CD4-positive, alpha-beta T cell treated with Interleukin-21 for 1 hour (primary cell): Measurements from ENCODE around the gene SLC5A2.
"Not testable (repeated sequence)": the region's sequence is repeated elsewhere in the genome, so short reads cannot be mapped to it uniquely, and the experiment has no call there.

Experiments
- DNase-seq: peaks from one replicate; pipeline ENCODE4 v3.0.0-alpha.2; 2020

Gene SLC5A2

GRCh38 chr16:31501966-31502348 is 19.0 kb downstream of the SLC5A2 start:
- no peak for DNase-seq

DNA sequence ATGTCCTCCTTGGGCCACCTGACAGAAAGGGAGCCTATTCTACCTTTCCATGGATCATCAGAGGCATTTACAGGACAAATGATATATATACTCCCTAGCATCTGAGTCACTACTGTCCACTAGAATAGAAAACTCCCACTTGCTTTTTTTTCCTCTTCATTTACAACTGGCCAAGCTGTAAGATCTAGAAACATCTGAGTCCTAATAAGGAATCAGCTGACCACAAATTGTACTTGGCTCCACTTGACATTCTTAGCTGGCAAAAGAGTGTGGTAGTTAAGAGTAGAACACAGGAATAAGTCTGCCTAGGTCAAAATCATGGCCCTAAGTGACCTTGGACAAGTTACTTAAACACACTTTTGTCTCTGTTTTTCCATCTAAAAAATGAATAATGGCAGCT is 20.1 kb downstream of the SLC5A2 start:
- no peak for DNase-seq

GRCh38 chr16:31503555-31503954 is 20.6 kb downstream of the SLC5A2 start:
- DNase-seq: not testable (repeated sequence)

DNA sequence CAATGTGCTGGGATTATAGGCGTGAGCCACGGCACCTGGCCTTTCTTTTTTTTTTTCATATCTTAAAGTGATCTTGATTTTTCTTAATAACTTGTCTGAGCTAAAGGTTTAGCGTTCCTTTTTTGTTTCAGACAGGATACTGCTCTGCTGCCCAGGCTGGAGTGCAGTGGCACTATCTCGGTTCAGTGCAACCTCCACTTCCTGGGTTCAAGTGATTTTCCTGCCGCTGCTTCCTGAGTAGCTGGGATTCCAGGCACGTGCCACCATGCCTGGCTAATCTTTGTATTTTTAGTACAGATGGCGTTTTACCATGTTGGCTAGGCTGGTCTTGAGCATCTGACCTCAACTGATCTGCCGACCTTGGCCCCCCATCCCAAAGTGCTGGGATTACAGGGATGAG is 21.2 kb downstream of the SLC5A2 start:
- DNase-seq: no peak

GRCh38 chr16:31505483-31505882 is 22.6 kb downstream of the SLC5A2 start:
- DNase-seq: no peak

- DNase-seq: no peak
Observed at GRCh38 chr16:31507617-31507928, 24.6 kb downstream of the SLC5A2 start.

DNA sequence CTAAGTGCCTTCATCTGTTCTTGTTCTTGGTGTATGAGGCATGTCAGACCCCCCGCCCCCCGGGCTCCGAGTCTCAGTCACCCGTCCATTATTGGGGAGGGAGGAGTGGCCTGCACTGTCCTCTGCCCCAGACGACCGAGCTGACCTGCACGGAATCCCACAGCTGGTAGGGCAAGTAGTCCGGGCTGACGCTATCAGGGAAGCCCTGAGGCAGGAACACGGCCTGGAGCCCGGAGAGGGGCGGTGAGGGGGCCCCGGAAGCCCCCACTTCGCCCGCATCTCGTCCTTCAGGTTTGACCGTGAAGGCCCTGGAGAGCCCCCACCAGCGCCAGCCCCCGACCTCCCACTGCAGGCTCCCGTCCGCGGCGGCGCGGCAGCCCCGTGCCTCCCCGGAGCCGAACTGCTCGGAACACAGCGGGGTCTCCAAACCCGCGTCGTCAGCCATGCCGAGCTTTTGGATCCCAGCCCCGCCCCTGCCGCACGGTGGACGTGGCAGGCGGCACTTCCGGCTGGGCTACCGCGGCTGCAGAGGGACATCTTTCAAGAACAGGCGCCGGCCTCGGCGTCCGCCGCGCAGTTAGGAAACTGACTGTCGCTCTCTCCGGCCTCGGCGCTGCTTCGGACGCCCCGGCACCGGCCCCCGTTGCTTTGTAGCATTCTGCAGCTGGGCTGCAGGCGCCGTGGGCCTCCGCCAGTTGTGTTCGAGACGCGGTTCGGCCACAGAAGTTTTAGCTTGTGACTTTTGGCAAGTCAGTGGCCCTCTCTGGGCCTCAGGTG is 25.2 kb downstream of the SLC5A2 start, which contains the start of gene RUSF1:
RUSF1 (minus strand) TSS at position 463 of the 777 bp plus-strand sequence; CDS start at position 445, 18 bp downstream.
- DNase-seq: peak; percentile 83

GRCh38 chr16:31508706-31509195 is 25.8 kb downstream of the SLC5A2 start:
- no peak for DNase-seq

GRCh38 chr16:31513126-31513525 is 30.2 kb downstream of the SLC5A2 start:
- DNase-seq: no peak

- DNase-seq: no peak
Observed at GRCh38 chr16:31513884-31514283, 31.0 kb downstream of the SLC5A2 start.

GRCh38 chr16:31517800-31518402 is 35.0 kb downstream of the SLC5A2 start:
- no peak for DNase-seq

DNA sequence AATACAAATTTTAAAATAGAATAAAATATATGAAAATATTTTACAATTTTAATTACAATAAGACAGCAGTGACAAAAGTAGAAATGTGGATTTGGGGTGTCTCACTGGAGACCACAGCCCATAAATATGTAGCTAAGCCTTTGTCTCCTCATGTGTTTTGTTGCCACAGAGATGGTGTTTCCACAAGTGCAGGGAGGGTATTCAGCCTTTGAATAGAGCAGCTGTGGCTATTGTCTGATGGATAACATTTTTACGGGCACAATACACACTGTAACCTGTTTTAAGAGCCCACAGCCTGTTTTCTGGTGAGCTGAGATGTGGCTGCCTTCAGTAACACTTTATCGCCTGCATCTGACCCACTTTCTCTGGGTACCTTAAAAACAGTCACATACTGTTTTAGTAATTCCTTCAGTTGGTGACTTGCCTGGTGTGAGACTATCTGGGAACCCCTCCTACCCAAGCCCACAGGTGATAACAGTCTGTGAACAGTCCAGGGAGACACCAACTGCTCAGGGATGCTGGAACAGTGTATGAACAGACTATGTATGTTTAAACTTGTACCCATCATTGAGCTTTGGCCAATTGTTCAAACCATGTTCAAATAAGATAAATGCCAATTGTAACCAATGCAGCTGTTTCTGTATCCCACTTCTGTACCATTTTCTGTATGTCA is 37.0 kb downstream of the SLC5A2 start:
- DNase-seq: no peak

DNA sequence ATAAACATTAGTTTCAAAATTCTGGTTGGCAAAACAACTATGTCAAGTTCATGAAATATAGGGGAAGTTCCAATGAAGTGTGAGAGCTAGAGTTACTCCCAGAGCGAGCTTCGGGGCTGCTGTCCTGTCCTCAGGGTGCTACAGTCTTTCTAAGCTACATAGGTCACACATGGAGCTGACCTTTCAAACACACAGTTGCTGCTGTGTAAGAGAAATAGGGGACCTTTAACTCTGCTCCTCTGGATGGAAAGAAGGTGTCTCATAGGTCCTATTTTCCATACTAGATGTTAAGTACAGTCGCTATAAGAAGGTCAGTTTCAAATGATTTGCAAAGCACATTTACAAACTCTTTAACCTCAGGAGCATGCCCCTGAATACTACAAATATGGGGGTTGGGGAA is 38.4 kb downstream of the SLC5A2 start:
- DNase-seq: no peak

- DNase-seq: no peak
Observed at GRCh38 chr16:31522071-31522470, 39.1 kb downstream of the SLC5A2 start.

GRCh38 chr16:31523768-31524167 is 40.8 kb downstream of the SLC5A2 start:
- not testable (repeated sequence) for DNase-seq

DNA sequence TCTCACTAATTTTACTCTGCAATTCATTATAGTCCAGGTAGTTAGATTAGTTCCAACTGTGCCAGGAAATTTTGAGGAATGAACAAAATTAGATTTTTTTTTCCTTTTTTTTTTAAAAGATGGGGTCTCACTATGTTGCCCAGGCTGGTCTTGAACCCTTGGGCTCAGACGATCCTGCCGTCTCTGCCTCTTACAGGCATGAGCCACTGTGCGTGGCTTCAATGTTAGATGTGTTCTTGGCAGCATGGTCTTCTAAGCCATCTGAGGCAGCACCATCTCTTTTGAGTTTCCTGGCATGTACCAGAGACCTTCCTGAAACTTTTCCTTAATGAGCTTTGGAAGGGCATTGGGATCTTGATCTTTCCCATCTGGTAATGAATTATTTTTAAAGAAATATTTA is 42.2 kb downstream of the SLC5A2 start:
- no peak for DNase-seq

- DNase-seq: no peak
Observed at GRCh38 chr16:31527734-31528274, 44.9 kb downstream of the SLC5A2 start, which contains the start of gene AHSP. AHSP (plus strand) TSS chr16:31527900; CDS start chr16:31528140, 240 bp downstream.

GRCh38 chr16:31528523-31529107 is 45.7 kb downstream of the SLC5A2 start:
- no peak for DNase-seq

DNA sequence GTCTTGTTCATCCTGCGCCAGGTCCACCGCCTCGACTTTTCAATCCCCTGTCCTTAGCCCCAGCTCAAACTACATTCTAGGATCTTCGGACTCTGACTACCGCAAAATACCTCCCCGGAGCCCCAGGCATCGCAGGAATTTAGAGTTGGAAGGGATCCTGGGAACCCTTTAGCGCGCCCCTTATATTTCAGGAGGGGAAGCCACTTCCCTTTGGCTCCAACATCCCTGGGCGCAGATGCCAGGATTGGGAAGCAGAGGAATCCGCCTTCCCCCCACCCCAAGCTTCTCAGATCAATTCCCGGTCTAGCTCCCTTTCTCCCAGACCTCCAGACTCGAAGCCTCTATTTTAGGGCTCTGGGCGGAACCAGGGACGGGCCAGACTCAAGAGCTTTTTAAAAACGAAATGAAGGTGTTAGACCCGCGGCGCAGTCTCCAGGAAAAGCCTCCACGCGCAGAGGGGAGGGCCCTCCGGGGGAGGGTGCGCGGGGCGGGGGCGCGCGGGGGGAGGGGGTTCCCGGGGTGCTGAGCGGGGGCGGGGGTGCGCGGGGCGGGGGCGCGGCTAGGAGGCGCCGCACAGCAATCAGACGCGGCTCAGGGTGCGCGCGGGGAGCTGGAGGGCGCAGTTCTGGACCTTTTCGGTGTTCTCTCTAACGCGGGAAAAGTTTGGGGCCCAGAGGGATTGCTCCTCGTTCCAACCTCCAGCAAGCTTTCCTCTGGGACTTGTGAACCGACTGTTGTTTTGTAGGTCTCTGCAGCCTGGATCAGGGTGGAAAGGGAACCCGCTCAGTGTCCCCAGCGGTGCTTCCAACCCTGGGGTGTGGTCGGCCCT is 46.4 kb downstream of the SLC5A2 start:
- no peak for DNase-seq

DNA sequence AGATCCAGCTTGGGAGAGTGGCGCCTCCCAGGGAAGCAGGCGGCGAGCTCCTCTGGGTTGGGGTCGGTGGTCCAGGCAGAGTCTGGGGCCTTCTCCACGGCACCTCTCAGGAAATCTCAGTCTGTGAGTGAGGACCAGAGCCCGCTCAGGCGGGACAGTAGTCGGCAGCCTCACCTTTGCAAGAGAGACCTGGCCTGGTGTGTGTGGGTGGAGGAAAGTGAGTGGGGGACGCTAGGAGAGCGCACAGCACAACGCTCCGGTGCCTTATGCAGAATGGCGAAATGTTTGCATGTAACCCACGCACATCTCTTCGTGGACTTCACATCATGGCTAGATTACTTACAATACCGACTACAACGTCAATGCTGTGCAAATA is 47.0 kb downstream of the SLC5A2 start:
- no peak for DNase-seq

DNA sequence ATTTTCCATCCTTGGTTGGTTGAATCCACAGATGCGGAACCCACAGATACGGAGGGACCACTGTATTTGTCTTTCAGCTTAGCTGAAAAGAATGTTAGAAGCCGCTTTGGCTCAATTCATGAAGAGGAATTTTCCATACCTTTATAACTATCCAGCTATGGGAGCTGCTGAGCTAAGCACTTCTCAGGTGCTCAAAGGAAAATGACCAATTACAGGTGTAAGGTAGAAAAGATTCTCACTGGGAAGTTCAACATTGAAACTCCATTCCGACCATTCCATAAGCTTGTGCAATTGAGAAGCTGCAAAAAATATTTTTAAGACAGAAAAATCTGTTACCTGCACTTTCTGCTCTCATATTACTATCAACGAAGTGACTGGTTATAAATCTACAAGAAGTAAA is 47.5 kb downstream of the SLC5A2 start:
- no peak for DNase-seq

DNA sequence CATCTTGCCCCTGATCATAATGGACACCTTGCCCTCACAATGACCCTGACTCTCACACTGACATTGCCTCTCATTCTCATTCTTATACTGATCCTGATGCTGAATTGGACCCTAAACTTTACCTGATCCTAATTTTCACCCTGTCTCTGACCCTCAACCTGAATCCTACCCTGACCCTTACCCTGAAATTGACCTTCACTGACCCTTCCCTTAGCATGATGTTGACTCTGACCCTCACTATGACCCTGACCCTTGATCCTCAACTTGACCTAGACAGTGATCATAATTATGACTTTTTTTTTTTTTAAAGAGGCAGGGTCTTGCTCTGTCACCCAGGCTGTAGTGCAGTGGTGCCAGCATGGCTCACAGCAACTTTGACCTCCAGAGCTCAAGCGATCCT is 48.2 kb downstream of the SLC5A2 start:
- DNase-seq: no peak
